Smooth muscle cell (in vitro differentiated cells): ENCODE results near the gene KIAA0825. TPM values are rescaled to one million over a fixed set of nuclear protein-coding genes. Genes with fewer than 3 reads are reported as not detected.

Experiments used
- DNase-seq: peaks from one replicate; lab custom pipeline; 2025; ENCODE audit not compliant: unreplicated experiment; lab: John Stamatoyannopoulos, UW
- H2AFZ ChIP-seq: fragments of 200-600 bp; sonication (generic); 2 replicates; pipeline ENCODE4 v1.6.0; 2016; ENCODE audit warnings: antibody characterized with exemption, low read depth, mild to moderate bottlenecking
- H3F3A ChIP-seq: fragments of 200-600 bp; sonication (generic); 2 replicates; pipeline ENCODE4 v1.6.0; 2017; ENCODE audit warnings: antibody characterized with exemption, low read depth
- H3K27ac ChIP-seq: fragments of 200-600 bp; sonication (generic); 2 replicates; pipeline ENCODE4 v1.5.1; 2016; ENCODE audit warnings: low read depth, mild to moderate bottlenecking
- H3K27me3 ChIP-seq: fragments of 200-600 bp; sonication (generic); 2 replicates; pipeline ENCODE4 v1.6.1; 2016; ENCODE audit warnings: low read depth, mild to moderate bottlenecking
- H3K36me3 ChIP-seq: fragments of 200-600 bp; sonication (generic); 2 replicates; pipeline ENCODE4 v1.5.1; 2016; ENCODE audit warnings: low read depth
- H3K4me1 ChIP-seq: fragments of 200-600 bp; sonication (generic); 2 replicates; pipeline ENCODE4 v1.5.1; 2016; ENCODE audit warnings: low read depth
- H3K4me2 ChIP-seq: fragments of 200-600 bp; sonication (generic); 2 replicates; pipeline ENCODE4 v1.6.0; 2016; ENCODE audit warnings: mild to moderate bottlenecking
- H3K4me3 ChIP-seq: fragments of 200-600 bp; sonication (generic); 2 replicates; pipeline ENCODE4 v1.5.1; 2016; ENCODE audit warnings: mild to moderate bottlenecking
- H3K79me2 ChIP-seq: fragments of 200-600 bp; sonication (generic); 2 replicates; pipeline ENCODE4 v1.6.0; 2016; ENCODE audit warnings: low read depth, mild to moderate bottlenecking
- H3K9ac ChIP-seq: fragments of 200-600 bp; sonication (generic); 2 replicates; pipeline ENCODE4 v1.6.0; 2016; ENCODE audit warnings: low read depth
- H3K9me3 ChIP-seq: fragments of 200-600 bp; sonication (generic); replicated peaks from 2 replicates; pipeline ENCODE4 v1.5.1; 2016; ENCODE audit warnings: low read depth
- H4K20me1 ChIP-seq: fragments of 200-600 bp; sonication (generic); 2 replicates; pipeline ENCODE4 v1.6.0; 2016; ENCODE audit warnings: low read depth
- CTCF ChIP-seq: fragments of 200-600 bp; sonication (generic); IDR thresholded peaks from 2 replicates; pipeline ENCODE4 v1.5.1; 2017; ENCODE audit warnings: borderline replicate concordance, mild to moderate bottlenecking, antibody characterized with exemption; ENCODE audit not compliant: insufficient read depth, poor library complexity, severe bottlenecking
- WGBS: methylation state at CpG from one replicate; pipeline ENCODE4 v1.1.7; 2016; ENCODE audit warnings: low lambda C conversion rate; 5-methylcytosine and 5-hydroxymethylcytosine counted together
- polyA plus RNA-seq: library from polyadenylated mRNA; unstranded; fragments of >200 nt; fragmentation: Nextera tagmentation; extraction: Ambion mirVana; gene quantifications from 2 replicates; pipeline ENCODE4 v1.2.1, GENCODE V29; 2016
- total RNA-seq: library from RNA; depleted of rRNA; stranded (reverse); fragments of >200 nt; gene quantifications from 2 replicates; pipeline ENCODE4 v1.2.3, GENCODE V29; 2014

KIAA0825 gene
- total and polyA plus RNA-seq, 2 experiments from 2014 or later, result 1.3 to 3.1 TPM

GRCh38 chr5:94623877-94624276 is 5.5 kb upstream of the KIAA0825 start:
- H3K27ac ChIP-seq, result no peak overlapping the region
- H3K9me3 ChIP-seq, result no peaks in the 10 kb centered on the region
- H3K9ac ChIP-seq, result no peak overlapping the region
- H3F3A ChIP-seq, result no peaks in the 10 kb centered on the region
- no peaks in the 10 kb centered on the region for H3K36me3 ChIP-seq
- no peaks in the 10 kb centered on the region for H3K27me3 ChIP-seq
- H3K4me2 ChIP-seq, result no peak overlapping the region
- peaks cover 40% of the 10 kb centered on the region for H3K79me2 ChIP-seq
- H3K4me3 ChIP-seq, result no peak overlapping the region
- H2AFZ ChIP-seq, result no peak overlapping the region
- peaks cover 6% of the 10 kb centered on the region for H3K4me1 ChIP-seq
- WGBS, result 95% methylated on average over 2 of the region's 2 CpGs
- DNase-seq, result no peak
- H4K20me1 ChIP-seq, result no peaks in the 10 kb centered on the region
- no peak for TF ChIP-seq CTCF

GRCh38 chr5:94623011-94623410 is 4.6 kb upstream of the KIAA0825 start:
- H3K9me3 ChIP-seq, result no peaks in the 10 kb centered on the region
- H3K9ac ChIP-seq, result no peak overlapping the region
- DNase-seq, result no peak
- H2AFZ ChIP-seq, result no peak overlapping the region
- H3F3A ChIP-seq, result no peaks in the 10 kb centered on the region
- H3K4me1 ChIP-seq, result peaks cover 6% of the 10 kb centered on the region
- H3K79me2 ChIP-seq, result peaks cover 40% of the 10 kb centered on the region
- no peak overlapping the region for H3K27ac ChIP-seq
- TF ChIP-seq CTCF, result no peak
- no peak overlapping the region for H3K4me3 ChIP-seq
- no peaks in the 10 kb centered on the region for H4K20me1 ChIP-seq
- no peaks in the 10 kb centered on the region for H3K36me3 ChIP-seq
- no peak overlapping the region for H3K4me2 ChIP-seq
- H3K27me3 ChIP-seq, result no peaks in the 10 kb centered on the region

GRCh38 chr5:94621763-94622162 is 3.4 kb upstream of the KIAA0825 start:
- Histone ChIP-seq H3K9ac (no peak overlapping the region), H3K27me3 (no peaks in the 10 kb centered on the region), H3K27ac (no peak overlapping the region), H3K9me3 (no peaks in the 10 kb centered on the region), H3K4me3 (no peak overlapping the region), H3K4me2 (no peak overlapping the region), H3K4me1 (peaks cover 15% of the 10 kb centered on the region), H3F3A (peaks cover 4% of the 10 kb centered on the region), H3K36me3 (no peaks in the 10 kb centered on the region), H3K79me2 (peaks cover 47% of the 10 kb centered on the region), H4K20me1 (no peaks in the 10 kb centered on the region), H2AFZ (no peak overlapping the region)
- DNase-seq, result no peak
- no peak for TF ChIP-seq CTCF
- 86% methylated on average over 5 of the region's 5 CpGs for WGBS

- Histone ChIP-seq H3K79me2 (peaks cover 57% of the 10 kb centered on the region), H4K20me1 (no peaks in the 10 kb centered on the region), H3K4me2 (peak overlapping the region; percentile 91), H3K27ac (no peak overlapping the region), H3K36me3 (no peaks in the 10 kb centered on the region), H3K9me3 (no peaks in the 10 kb centered on the region), H3F3A (peaks cover 4% of the 10 kb centered on the region), H2AFZ (no peak overlapping the region), H3K9ac (no peak overlapping the region), H3K4me3 (no peak overlapping the region), H3K27me3 (no peaks in the 10 kb centered on the region), H3K4me1 (peaks cover 18% of the 10 kb centered on the region)
- no peak for DNase-seq
- 97% methylated on average over 5 of the region's 5 CpGs for WGBS
- no peak for TF ChIP-seq CTCF
Observed at GRCh38 chr5:94620256-94620655, 1.9 kb upstream of the KIAA0825 start.
